Gastroesophageal sphincter (tissue), 4 donors: ENCODE measurements around the gene JMJD4. TPM values are rescaled to one million over a fixed set of nuclear protein-coding genes. Genes with fewer than 3 reads are reported as not detected.

Experiments
- ATAC-seq: fragments of 150-250 bp; one replicate; pipeline ENCODE4 v1.9.1; 2016; ENCODE audit warnings: mild to moderate bottlenecking, moderate library complexity
- H3K27ac ChIP-seq, 4 donors: fragments of 200-600 bp; sonication (generic) in 3 of 4; 1 replicate in 3 of 4; 2 replicates in 1 of 4; pipeline ENCODE4 v1.5.1; 2016 to 2019
- H3K27me3 ChIP-seq: fragments of 200-600 bp; sonication (generic); one replicate; pipeline ENCODE4 v1.5.1; 2019
- H3K36me3 ChIP-seq, 2 donors: fragments of 200-600 bp; sonication (generic); one replicate each; pipeline ENCODE4 v1.5.1; 2019; ENCODE audit warnings: control low read depth in 1 of 2
- H3K4me1 ChIP-seq, 3 donors: fragments of 200-600 bp; sonication (generic); 1 replicate in 2 of 3; 2 replicates in 1 of 3; pipeline ENCODE4 v1.5.1; 2016 to 2019; ENCODE audit warnings: control low read depth in 2 of 3
- H3K4me3 ChIP-seq, 2 donors: fragments of 200-600 bp; sonication (generic); one replicate each; pipeline ENCODE4 v1.5.1; 2019; ENCODE audit warnings: mild to moderate bottlenecking in 1 of 2, moderate library complexity in 1 of 2
- H3K9me3 ChIP-seq, 3 donors: fragments of 200-600 bp; sonication (generic); one replicate each; pipeline ENCODE4 v1.5.1; 2017 to 2019; ENCODE audit warnings: control low read depth in 2 of 3
- EP300 ChIP-seq: sonication (generic); formaldehyde crosslinking; IDR thresholded peaks from one replicate; pipeline ENCODE4 v1.6.1; 2017; ENCODE audit warnings: antibody characterized with exemption, mild to moderate bottlenecking
- POLR2A ChIP-seq, 2 donors: fragments of 450-650 bp; IDR thresholded peaks; one replicate each; pipeline ENCODE4 v1.6.1; 2017; ENCODE audit warnings: antibody characterized with exemption in 2 of 2, mild to moderate bottlenecking in 2 of 2, moderate library complexity in 1 of 2
- POLR2AphosphoS5 ChIP-seq: sonication (generic); formaldehyde crosslinking; IDR thresholded peaks from one replicate; pipeline ENCODE4 v1.6.1; 2017; ENCODE audit warnings: antibody characterized with exemption
- WGBS, 2 donors: methylation state at CpG; one replicate each; pipeline ENCODE4 v1.1.5; 2018; ENCODE audit warnings: low coverage in 1 of 2; 5-methylcytosine and 5-hydroxymethylcytosine counted together
- total RNA-seq, 4 donors: library from RNA; depleted of rRNA; stranded (reverse); fragments of >200 nt; gene quantifications; one replicate each; pipeline ENCODE4 v1.1.0, GENCODE V29; 2016
- TF ChIP-seq, protein P1 (sequence below), 4 experiments: fragments of 200-600 bp in 2 of 4; fragments of 450-650 bp in 2 of 4; sonication (generic) in 1 of 4; IDR thresholded peaks; one replicate each; pipeline ENCODE4 v1.5.1; 2017 to 2019; ENCODE audit warnings: antibody characterized with exemption in 4 of 4, mild to moderate bottlenecking in 2 of 4, moderate library complexity in 2 of 4

JMJD4 gene
- total RNA-seq, 4 donors from 2014 or later: 13.8 to 19.5 (median 17.0) TPM

DNA sequence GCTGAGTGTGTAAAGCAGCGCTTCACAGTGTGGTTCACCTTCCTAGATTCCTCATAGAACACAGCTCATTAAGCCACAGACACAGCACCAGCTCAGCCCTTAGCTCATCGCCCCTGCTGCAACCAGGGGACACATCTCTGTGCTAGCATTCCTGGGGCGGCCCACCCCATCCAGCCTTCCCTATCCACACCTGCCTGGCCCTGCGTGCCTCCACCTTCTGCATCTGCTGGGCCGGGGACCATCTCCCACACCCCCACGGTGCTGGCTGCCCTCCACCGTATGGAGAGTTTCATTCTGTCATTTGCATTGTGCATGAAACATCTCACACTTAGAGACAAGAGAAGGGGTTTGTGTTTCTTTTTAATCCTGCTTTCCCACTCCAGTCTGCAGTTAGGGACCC, 44.6 kb upstream of the JMJD4 start:
- no peak overlapping the region for H3K4me3 ChIP-seq
- H3K36me3 ChIP-seq: peaks cover 0 to 62% of the 10 kb centered on the region in 2 donors
- WGBS, 2 donors: 100% methylated on average over 2 to 4 of the region's 7 CpGs
- no peak overlapping the region for H3K27ac ChIP-seq
- H3K4me1 ChIP-seq: peaks cover 0 to 20% (median 0%) of the 10 kb centered on the region in 3 donors
- H3K27me3 ChIP-seq: no peaks in the 10 kb centered on the region
- TF ChIP-seq POLR2A (IDR thresholded peaks at IDR 0.05) (no peak), EP300 (no peak), POLR2AphosphoS5 (no peak)
- TF ChIP-seq, protein P1, sequence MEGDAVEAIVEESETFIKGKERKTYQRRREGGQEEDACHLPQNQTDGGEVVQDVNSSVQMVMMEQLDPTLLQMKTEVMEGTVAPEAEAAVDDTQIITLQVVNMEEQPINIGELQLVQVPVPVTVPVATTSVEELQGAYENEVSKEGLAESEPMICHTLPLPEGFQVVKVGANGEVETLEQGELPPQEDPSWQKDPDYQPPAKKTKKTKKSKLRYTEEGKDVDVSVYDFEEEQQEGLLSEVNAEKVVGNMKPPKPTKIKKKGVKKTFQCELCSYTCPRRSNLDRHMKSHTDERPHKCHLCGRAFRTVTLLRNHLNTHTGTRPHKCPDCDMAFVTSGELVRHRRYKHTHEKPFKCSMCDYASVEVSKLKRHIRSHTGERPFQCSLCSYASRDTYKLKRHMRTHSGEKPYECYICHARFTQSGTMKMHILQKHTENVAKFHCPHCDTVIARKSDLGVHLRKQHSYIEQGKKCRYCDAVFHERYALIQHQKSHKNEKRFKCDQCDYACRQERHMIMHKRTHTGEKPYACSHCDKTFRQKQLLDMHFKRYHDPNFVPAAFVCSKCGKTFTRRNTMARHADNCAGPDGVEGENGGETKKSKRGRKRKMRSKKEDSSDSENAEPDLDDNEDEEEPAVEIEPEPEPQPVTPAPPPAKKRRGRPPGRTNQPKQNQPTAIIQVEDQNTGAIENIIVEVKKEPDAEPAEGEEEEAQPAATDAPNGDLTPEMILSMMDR (IDR thresholded peaks at IDR 0.05): no peak
- no peak for ATAC-seq
- no peaks in the 10 kb centered on the region for H3K9me3 ChIP-seq

- H3K9me3 ChIP-seq: no peaks in the 10 kb centered on the region
- no peak for ATAC-seq
- no peak overlapping the region for H3K4me3 ChIP-seq
- peaks cover 0 to 21% (median 0%) of the 10 kb centered on the region in 3 donors for H3K4me1 ChIP-seq
- TF ChIP-seq, protein P1 (IDR thresholded peaks at IDR 0.05): no peak
- no peak for TF ChIP-seq POLR2A (IDR thresholded peaks at IDR 0.05)
- no peak for TF ChIP-seq EP300
- no peak for TF ChIP-seq POLR2AphosphoS5
- H3K27me3 ChIP-seq: no peaks in the 10 kb centered on the region
- no peak overlapping the region for H3K27ac ChIP-seq
- H3K36me3 ChIP-seq: peaks cover 0 to 65% of the 10 kb centered on the region in 2 donors
- 82% methylated on average over 3 of the region's 10 CpGs; no CpG with 5 or more reads in 1 of the 2 donors for WGBS, 2 donors
These were observed 43.9 kb upstream of the JMJD4 start for GRCh38 chr1:227779021-227779441.

DNA sequence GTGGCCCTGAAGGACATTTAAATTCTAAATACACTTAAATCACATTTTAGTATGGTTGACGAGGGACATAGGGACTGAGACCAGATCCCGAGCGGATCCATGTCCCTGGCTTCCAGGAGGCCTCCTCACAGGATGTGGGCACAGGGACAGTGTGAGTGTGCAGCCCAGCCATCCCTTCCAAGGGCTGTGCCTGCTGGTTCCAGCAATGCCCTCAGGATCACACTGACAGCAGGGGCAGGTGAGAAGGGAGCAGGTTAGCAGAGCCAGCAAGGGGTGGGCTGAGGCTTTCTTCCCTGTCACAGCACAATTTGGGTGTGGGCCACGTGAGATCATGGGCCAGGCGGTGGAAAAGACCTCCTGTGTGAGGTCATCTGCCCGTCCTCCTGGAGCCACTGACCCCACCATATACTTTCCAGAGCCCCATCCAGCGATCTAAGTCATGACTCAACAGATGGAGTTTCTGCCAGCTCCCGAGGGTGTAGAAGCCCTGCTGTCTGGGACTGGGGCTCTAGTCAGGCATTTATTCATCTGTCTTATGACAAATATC, 43.4 kb upstream of the JMJD4 start:
- Histone ChIP-seq H3K27ac (no peak overlapping the region), H3K4me1 (peaks cover 0 to 21% (median 0%) of the 10 kb centered on the region in 3 donors), H3K36me3 (peaks cover 0 to 67% of the 10 kb centered on the region in 2 donors), H3K27me3 (no peaks in the 10 kb centered on the region), H3K4me3 (no peak overlapping the region), H3K9me3 (no peaks in the 10 kb centered on the region)
- ATAC-seq: no peak
- WGBS, 2 donors: 38% methylated on average over 3 of the region's 8 CpGs; no CpG with 5 or more reads in 1 of the 2 donors
- TF ChIP-seq POLR2AphosphoS5: no peak
- TF ChIP-seq EP300: no peak
- TF ChIP-seq, protein P1 (IDR thresholded peaks at IDR 0.05): no peak
- no peak for TF ChIP-seq POLR2A (IDR thresholded peaks at IDR 0.05)

GRCh38 chr1:227777646-227778045, 42.5 kb upstream of the JMJD4 start:
- Histone ChIP-seq H3K4me1 (peaks cover 0 to 21% (median 0%) of the 10 kb centered on the region in 3 donors), H3K27ac (no peak overlapping the region), H3K9me3 (no peaks in the 10 kb centered on the region), H3K27me3 (no peaks in the 10 kb centered on the region), H3K4me3 (no peak overlapping the region), H3K36me3 (peaks cover 0 to 67% of the 10 kb centered on the region in 2 donors)
- ATAC-seq: no peak
- TF ChIP-seq POLR2AphosphoS5 (no peak), POLR2A (IDR thresholded peaks at IDR 0.05) (no peak), EP300 (no peak)
- TF ChIP-seq, protein P1 (IDR thresholded peaks at IDR 0.05): no peak
- WGBS, 2 donors: 94 to 100% methylated on average over 2 of the region's 4 CpGs

- no peaks in the 10 kb centered on the region for H3K9me3 ChIP-seq
- WGBS, 2 donors: 79 to 91% methylated on average over 7 to 11 of the region's 11 CpGs
- TF ChIP-seq, protein P1 (IDR thresholded peaks at IDR 0.05): no peak
- TF ChIP-seq POLR2A (IDR thresholded peaks at IDR 0.05): no peak
- TF ChIP-seq POLR2AphosphoS5: no peak
- TF ChIP-seq EP300: no peak
- H3K27me3 ChIP-seq: no peaks in the 10 kb centered on the region
- ATAC-seq: no peak
- H3K4me1 ChIP-seq: peaks cover 0 to 21% (median 0%) of the 10 kb centered on the region in 3 donors
- H3K27ac ChIP-seq: no peak overlapping the region
- H3K4me3 ChIP-seq: no peak overlapping the region
- peaks cover 0 to 68% of the 10 kb centered on the region in 2 donors for H3K36me3 ChIP-seq
These were observed 42.1 kb upstream of the JMJD4 start for GRCh38 chr1:227777156-227777555.
